Measurements from ENCODE around the gene AUNIP. TPM values are rescaled to one million over a fixed set of nuclear protein-coding genes. Genes with fewer than 3 reads are reported as not detected.

Gene AUNIP
- total RNA-seq, 3 donors from 2014 or later, result 0.28 to 1.5 (median 0.35) TPM

DNA sequence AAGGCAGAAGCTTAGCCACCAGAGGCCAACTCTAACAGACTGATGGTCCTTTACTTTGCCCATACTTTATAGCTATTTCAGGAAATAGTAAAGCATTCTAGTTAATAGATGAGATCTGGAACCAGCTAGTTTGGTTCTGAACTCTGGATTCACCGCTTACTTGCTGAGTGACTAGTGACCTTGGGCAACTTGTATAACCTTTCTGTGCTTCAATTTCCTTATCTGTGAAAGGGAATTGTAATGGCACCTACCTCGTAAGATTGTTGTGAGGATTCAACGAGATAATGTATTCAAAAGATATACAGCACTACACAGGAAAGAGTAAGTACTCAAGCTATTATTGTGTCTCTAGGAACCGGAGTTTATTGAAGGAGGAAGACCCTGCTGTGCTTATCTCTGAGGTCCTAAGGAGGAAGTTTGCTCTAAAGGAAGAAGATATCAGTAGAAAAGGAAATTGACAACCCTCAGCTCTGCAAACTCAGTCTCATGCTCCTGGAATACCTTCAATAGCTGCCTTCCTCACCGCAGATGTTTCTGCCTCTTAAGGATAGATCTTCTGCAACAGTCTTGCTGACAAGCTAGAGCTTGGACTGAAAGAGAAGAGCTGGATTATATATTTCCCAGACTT is 27.6 kb downstream of the AUNIP start:
- no peak for DNase-seq
- Histone ChIP-seq H3K36me3 (ENCODE audit: low read depth) (peaks cover 26% of the 10 kb centered on the region), H3K9me3 (no peaks in the 10 kb centered on the region), H3K4me1 (ENCODE audit: low read depth) (no peaks in the 10 kb centered on the region), H3K4me3 (no peak overlapping the region)
- intact Hi-C loops (cut with DNase I, micrococcal nuclease), result no loop called here
- TF ChIP-seq, protein P1, sequence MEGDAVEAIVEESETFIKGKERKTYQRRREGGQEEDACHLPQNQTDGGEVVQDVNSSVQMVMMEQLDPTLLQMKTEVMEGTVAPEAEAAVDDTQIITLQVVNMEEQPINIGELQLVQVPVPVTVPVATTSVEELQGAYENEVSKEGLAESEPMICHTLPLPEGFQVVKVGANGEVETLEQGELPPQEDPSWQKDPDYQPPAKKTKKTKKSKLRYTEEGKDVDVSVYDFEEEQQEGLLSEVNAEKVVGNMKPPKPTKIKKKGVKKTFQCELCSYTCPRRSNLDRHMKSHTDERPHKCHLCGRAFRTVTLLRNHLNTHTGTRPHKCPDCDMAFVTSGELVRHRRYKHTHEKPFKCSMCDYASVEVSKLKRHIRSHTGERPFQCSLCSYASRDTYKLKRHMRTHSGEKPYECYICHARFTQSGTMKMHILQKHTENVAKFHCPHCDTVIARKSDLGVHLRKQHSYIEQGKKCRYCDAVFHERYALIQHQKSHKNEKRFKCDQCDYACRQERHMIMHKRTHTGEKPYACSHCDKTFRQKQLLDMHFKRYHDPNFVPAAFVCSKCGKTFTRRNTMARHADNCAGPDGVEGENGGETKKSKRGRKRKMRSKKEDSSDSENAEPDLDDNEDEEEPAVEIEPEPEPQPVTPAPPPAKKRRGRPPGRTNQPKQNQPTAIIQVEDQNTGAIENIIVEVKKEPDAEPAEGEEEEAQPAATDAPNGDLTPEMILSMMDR (IDR thresholded peaks at IDR 0.05), result no peak
- ATAC-seq, result peak; percentile 47

DNA sequence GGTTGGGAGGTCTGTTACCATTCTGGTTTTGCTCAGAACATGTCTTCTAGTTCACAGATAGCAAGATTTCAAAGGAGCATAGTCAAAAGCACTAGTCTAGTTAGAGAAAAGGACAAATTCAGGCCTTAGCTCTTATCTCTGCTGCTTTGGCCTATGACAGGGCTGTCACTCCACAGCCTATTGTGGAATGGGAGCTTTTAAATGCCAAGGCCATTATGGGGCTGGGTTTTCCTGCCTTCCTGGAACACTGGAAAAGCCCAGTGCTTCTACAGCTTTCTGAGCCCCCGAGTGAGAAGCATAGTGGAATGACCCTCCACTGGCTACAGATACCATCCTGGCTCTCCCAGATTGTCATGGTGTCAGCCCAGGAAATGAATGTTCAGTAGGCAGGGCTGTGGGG is 30.2 kb downstream of the AUNIP start:
- ATAC-seq (no peak), DNase-seq (no peak)
- intact Hi-C loops (cut with DNase I, micrococcal nuclease), result no loop called here
- TF ChIP-seq, protein P1 (IDR thresholded peaks at IDR 0.05), result no peak
- no peaks in the 10 kb centered on the region for H3K4me1 ChIP-seq (ENCODE audit: low read depth)
- no peaks in the 10 kb centered on the region for H3K9me3 ChIP-seq
- no peak overlapping the region for H3K4me3 ChIP-seq
- H3K36me3 ChIP-seq (ENCODE audit: low read depth), result peaks cover 26% of the 10 kb centered on the region

DNA sequence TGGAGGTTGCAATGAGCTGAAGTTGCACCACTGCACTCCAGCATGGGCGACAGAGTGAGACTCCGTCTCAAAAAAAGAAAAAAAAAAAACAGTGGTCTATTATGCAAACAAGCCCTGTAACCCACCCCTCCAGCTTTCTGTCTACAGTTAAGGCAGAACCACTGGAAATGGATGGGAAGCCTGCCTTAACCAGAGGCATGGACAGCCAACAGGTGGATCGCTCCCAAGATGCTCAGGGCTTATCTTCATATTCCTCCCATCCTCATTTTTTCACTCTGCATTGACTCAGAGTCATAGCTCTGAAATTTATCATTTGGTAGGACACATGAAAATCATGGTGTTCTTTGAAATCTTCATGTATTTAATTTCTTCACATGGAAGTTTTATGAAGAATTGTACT is 30.8 kb downstream of the AUNIP start:
- TF ChIP-seq, protein P1 (IDR thresholded peaks at IDR 0.05), result no peak
- no peak overlapping the region for H3K4me3 ChIP-seq
- no peak for DNase-seq
- H3K4me1 ChIP-seq (ENCODE audit: low read depth), result no peaks in the 10 kb centered on the region
- intact Hi-C loops (cut with DNase I, micrococcal nuclease), result no loop called here
- no peaks in the 10 kb centered on the region for H3K9me3 ChIP-seq
- ATAC-seq, result no peak
- H3K36me3 ChIP-seq (ENCODE audit: low read depth), result peaks cover 26% of the 10 kb centered on the region

DNA sequence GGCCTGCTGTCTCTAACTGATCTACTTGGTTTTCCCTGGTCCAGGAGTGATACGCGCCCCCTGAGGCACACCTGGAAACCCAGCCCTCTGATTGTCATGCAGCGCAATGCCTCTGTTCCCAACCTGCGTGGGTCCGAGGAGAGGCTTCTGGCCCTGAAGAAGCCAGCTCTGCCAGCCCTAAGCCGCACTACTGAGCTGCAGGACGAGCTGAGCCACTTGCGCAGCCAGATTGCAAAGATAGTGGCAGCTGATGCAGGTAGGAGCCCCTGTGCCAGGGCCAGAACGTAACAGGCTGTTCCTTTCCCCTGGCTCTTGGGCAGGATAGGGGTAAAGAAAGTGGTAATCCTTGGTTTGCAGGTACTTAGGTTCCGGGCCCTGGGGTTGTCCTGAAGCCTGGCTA is 32.7 kb downstream of the AUNIP start:
- Histone ChIP-seq H3K4me3 (no peak overlapping the region), H3K9me3 (no peaks in the 10 kb centered on the region), H3K4me1 (ENCODE audit: low read depth) (peaks cover 2% of the 10 kb centered on the region), H3K36me3 (ENCODE audit: low read depth) (peaks cover 19% of the 10 kb centered on the region)
- DNase-seq, result no peak
- intact Hi-C loops (cut with DNase I, micrococcal nuclease), result no loop called here
- TF ChIP-seq, protein P1 (IDR thresholded peaks at IDR 0.05), result no peak
- ATAC-seq, result no peak

DNA sequence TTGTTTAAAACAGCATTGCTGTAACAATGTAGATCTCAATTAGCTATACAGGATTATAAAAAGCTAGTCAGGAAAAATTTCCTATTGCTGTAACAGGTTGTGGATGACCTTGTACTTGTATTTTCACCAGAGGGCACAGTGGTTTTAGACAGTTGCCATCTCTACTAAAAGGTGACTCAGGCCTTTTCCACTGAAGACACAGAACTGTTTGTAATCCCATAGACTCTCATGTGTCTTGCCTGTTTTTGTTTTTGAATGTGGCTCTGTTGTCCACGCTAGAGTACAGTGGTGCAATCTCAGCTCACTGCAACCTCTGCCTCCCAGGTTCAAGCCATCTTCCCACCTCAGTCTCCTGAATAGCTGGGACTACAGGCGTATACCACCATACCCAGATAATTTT is 33.7 kb downstream of the AUNIP start:
- Histone ChIP-seq H3K9me3 (no peaks in the 10 kb centered on the region), H3K4me3 (no peak overlapping the region), H3K4me1 (ENCODE audit: low read depth) (peaks cover 12% of the 10 kb centered on the region), H3K36me3 (ENCODE audit: low read depth) (peaks cover 18% of the 10 kb centered on the region)
- intact Hi-C loops (cut with DNase I, micrococcal nuclease), result no loop called here
- ATAC-seq, result no peak
- TF ChIP-seq, protein P1 (IDR thresholded peaks at IDR 0.05), result no peak
- no peak for DNase-seq

DNA sequence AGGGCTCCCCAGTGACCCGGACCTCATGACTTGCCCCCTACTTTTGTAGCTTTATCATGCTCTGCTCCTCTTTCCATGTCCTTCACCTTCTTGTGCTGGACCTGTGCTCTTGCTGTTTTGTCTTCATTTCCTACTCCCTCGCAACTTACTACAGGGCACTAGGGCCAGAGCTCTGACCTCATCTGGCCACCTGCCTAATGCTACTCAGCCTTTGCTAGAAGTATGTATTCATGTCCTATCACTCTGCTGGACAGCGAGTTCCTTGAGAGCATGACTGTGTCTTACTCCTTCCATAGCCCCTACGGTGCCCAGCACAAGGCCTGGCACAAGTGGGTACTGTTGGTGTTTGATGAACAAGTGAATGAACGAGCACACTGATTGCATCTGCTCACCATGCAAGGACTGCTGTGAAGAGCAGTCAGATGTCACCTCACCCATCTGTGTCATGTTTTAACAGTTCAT is 37.6 kb downstream of the AUNIP start:
- TF ChIP-seq, protein P1 (IDR thresholded peaks at IDR 0.05), result no peak
- ATAC-seq, result no peak
- Histone ChIP-seq H3K36me3 (ENCODE audit: low read depth) (no peaks in the 10 kb centered on the region), H3K4me1 (ENCODE audit: low read depth) (peaks cover 30% of the 10 kb centered on the region), H3K9me3 (no peaks in the 10 kb centered on the region), H3K4me3 (no peak overlapping the region)
- intact Hi-C loops (cut with DNase I, micrococcal nuclease), result no loop called here
- no peak for DNase-seq

Measured in mucosa of descending colon (tissue), 3 donors.